Measurements from ENCODE around the gene PREX1.
"Not testable (repeated sequence)": the region's sequence is repeated elsewhere in the genome, so short reads cannot be mapped to it uniquely, and the experiment has no call there.

PREX1 gene

GRCh38 chr20:48814633-48815032 lies 13.2 kb downstream of the PREX1 start:
- Histone ChIP-seq H3K36me3 (ENCODE audit: control insufficient read depth, insufficient read depth, low read length) (no peaks in the 10 kb centered on the region), H3K4me3 (ENCODE audit: insufficient read depth, low read depth, low read length, poor library complexity, severe bottlenecking) (no peak overlapping the region), H3K9me3 (ENCODE audit: control insufficient read depth, low read length) (no peaks in the 10 kb centered on the region), H3K27me3 (replicated peaks; ENCODE audit: control insufficient read depth, insufficient read depth, low read length, poor library complexity, severe bottlenecking) (no peaks in the 10 kb centered on the region), H3K27ac (ENCODE audit: insufficient read depth, low read length, poor library complexity, severe bottlenecking) (no peak overlapping the region), H3K4me1 (ENCODE audit: control insufficient read depth, insufficient read depth, low read length, poor library complexity, severe bottlenecking) (peaks cover 76% of the 10 kb centered on the region)
- DNase-seq: no peak

- Histone ChIP-seq H3K27me3 (replicated peaks; ENCODE audit: control insufficient read depth, insufficient read depth, low read length, poor library complexity, severe bottlenecking) (no peaks in the 10 kb centered on the region), H3K36me3 (ENCODE audit: control insufficient read depth, insufficient read depth, low read length) (no peaks in the 10 kb centered on the region), H3K27ac (ENCODE audit: insufficient read depth, low read length, poor library complexity, severe bottlenecking) (peak overlapping the region; percentile 11), H3K4me3 (ENCODE audit: insufficient read depth, low read depth, low read length, poor library complexity, severe bottlenecking) (no peak overlapping the region), H3K9me3 (ENCODE audit: control insufficient read depth, low read length) (no peaks in the 10 kb centered on the region), H3K4me1 (ENCODE audit: control insufficient read depth, insufficient read depth, low read length, poor library complexity, severe bottlenecking) (peaks cover 76% of the 10 kb centered on the region)
- no peak for DNase-seq
Measured at GRCh38 chr20:48813930-48814546, 13.8 kb downstream of the PREX1 start.

GRCh38 chr20:48813446-48813747 lies 14.4 kb downstream of the PREX1 start:
- DNase-seq: no peak
- Histone ChIP-seq H3K9me3 (ENCODE audit: control insufficient read depth, low read length) (no peaks in the 10 kb centered on the region), H3K4me1 (ENCODE audit: control insufficient read depth, insufficient read depth, low read length, poor library complexity, severe bottlenecking) (peaks cover 72% of the 10 kb centered on the region), H3K36me3 (ENCODE audit: control insufficient read depth, insufficient read depth, low read length) (no peaks in the 10 kb centered on the region), H3K27me3 (replicated peaks; ENCODE audit: control insufficient read depth, insufficient read depth, low read length, poor library complexity, severe bottlenecking) (no peaks in the 10 kb centered on the region), H3K4me3 (ENCODE audit: insufficient read depth, low read depth, low read length, poor library complexity, severe bottlenecking) (no peak overlapping the region), H3K27ac (ENCODE audit: insufficient read depth, low read length, poor library complexity, severe bottlenecking) (peak overlapping the region; percentile 11)

GRCh38 chr20:48812600-48813445 lies 15.0 kb downstream of the PREX1 start:
- DNase-seq: no peak
- Histone ChIP-seq H3K9me3 (ENCODE audit: control insufficient read depth, low read length) (no peaks in the 10 kb centered on the region), H3K4me3 (ENCODE audit: insufficient read depth, low read depth, low read length, poor library complexity, severe bottlenecking) (no peak overlapping the region), H3K27me3 (replicated peaks; ENCODE audit: control insufficient read depth, insufficient read depth, low read length, poor library complexity, severe bottlenecking) (no peaks in the 10 kb centered on the region), H3K4me1 (ENCODE audit: control insufficient read depth, insufficient read depth, low read length, poor library complexity, severe bottlenecking) (peaks cover 66% of the 10 kb centered on the region), H3K36me3 (ENCODE audit: control insufficient read depth, insufficient read depth, low read length) (peaks cover 3% of the 10 kb centered on the region), H3K27ac (ENCODE audit: insufficient read depth, low read length, poor library complexity, severe bottlenecking) (peak overlapping the region; percentile 11)

GRCh38 chr20:48812114-48812513 lies 15.7 kb downstream of the PREX1 start:
- H3K4me3 ChIP-seq (ENCODE audit: insufficient read depth, low read depth, low read length, poor library complexity, severe bottlenecking); DNase-seq; H3K9me3 ChIP-seq (ENCODE audit: control insufficient read depth, low read length); H3K36me3 ChIP-seq (ENCODE audit: control insufficient read depth, insufficient read depth, low read length); H3K27ac ChIP-seq (ENCODE audit: insufficient read depth, low read length, poor library complexity, severe bottlenecking); H3K27me3 ChIP-seq (replicated peaks; ENCODE audit: control insufficient read depth, insufficient read depth, low read length, poor library complexity, severe bottlenecking): not testable (repeated sequence)
- H3K4me1 ChIP-seq (ENCODE audit: control insufficient read depth, insufficient read depth, low read length, poor library complexity, severe bottlenecking): peaks cover 60% of the 10 kb centered on the region

- peaks cover 17% of the 10 kb centered on the region for H3K36me3 ChIP-seq (ENCODE audit: control insufficient read depth, insufficient read depth, low read length)
- H3K9me3 ChIP-seq (ENCODE audit: control insufficient read depth, low read length): no peaks in the 10 kb centered on the region
- peaks cover 50% of the 10 kb centered on the region for H3K4me1 ChIP-seq (ENCODE audit: control insufficient read depth, insufficient read depth, low read length, poor library complexity, severe bottlenecking)
- no peak for DNase-seq
- H3K27me3 ChIP-seq (replicated peaks; ENCODE audit: control insufficient read depth, insufficient read depth, low read length, poor library complexity, severe bottlenecking): no peaks in the 10 kb centered on the region
- peak overlapping the region; percentile 34 for H3K27ac ChIP-seq (ENCODE audit: insufficient read depth, low read length, poor library complexity, severe bottlenecking)
- H3K4me3 ChIP-seq (ENCODE audit: insufficient read depth, low read depth, low read length, poor library complexity, severe bottlenecking): peak overlapping the region; percentile 6
Measured at GRCh38 chr20:48809673-48810072, 18.1 kb downstream of the PREX1 start.

- Histone ChIP-seq H3K27me3 (replicated peaks; ENCODE audit: control insufficient read depth, insufficient read depth, low read length, poor library complexity, severe bottlenecking) (no peaks in the 10 kb centered on the region), H3K36me3 (ENCODE audit: control insufficient read depth, insufficient read depth, low read length) (peaks cover 22% of the 10 kb centered on the region), H3K4me1 (ENCODE audit: control insufficient read depth, insufficient read depth, low read length, poor library complexity, severe bottlenecking) (peaks cover 39% of the 10 kb centered on the region), H3K27ac (ENCODE audit: insufficient read depth, low read length, poor library complexity, severe bottlenecking) (no peak overlapping the region), H3K9me3 (ENCODE audit: control insufficient read depth, low read length) (no peaks in the 10 kb centered on the region), H3K4me3 (ENCODE audit: insufficient read depth, low read depth, low read length, poor library complexity, severe bottlenecking) (no peak overlapping the region)
- DNase-seq: no peak
Measured at GRCh38 chr20:48808382-48809034, 19.3 kb downstream of the PREX1 start.

GRCh38 chr20:48807586-48808381 lies 20.0 kb downstream of the PREX1 start:
- DNase-seq: no peak
- Histone ChIP-seq H3K4me1 (ENCODE audit: control insufficient read depth, insufficient read depth, low read length, poor library complexity, severe bottlenecking) (peaks cover 35% of the 10 kb centered on the region), H3K36me3 (ENCODE audit: control insufficient read depth, insufficient read depth, low read length) (peaks cover 22% of the 10 kb centered on the region), H3K27me3 (replicated peaks; ENCODE audit: control insufficient read depth, insufficient read depth, low read length, poor library complexity, severe bottlenecking) (no peaks in the 10 kb centered on the region), H3K4me3 (ENCODE audit: insufficient read depth, low read depth, low read length, poor library complexity, severe bottlenecking) (no peak overlapping the region), H3K27ac (ENCODE audit: insufficient read depth, low read length, poor library complexity, severe bottlenecking) (no peak overlapping the region), H3K9me3 (ENCODE audit: control insufficient read depth, low read length) (no peaks in the 10 kb centered on the region)

GRCh38 chr20:48807051-48807450 lies 20.7 kb downstream of the PREX1 start:
- H3K9me3 ChIP-seq (ENCODE audit: control insufficient read depth, low read length): no peaks in the 10 kb centered on the region
- H3K27me3 ChIP-seq (replicated peaks; ENCODE audit: control insufficient read depth, insufficient read depth, low read length, poor library complexity, severe bottlenecking): no peaks in the 10 kb centered on the region
- peaks cover 35% of the 10 kb centered on the region for H3K4me1 ChIP-seq (ENCODE audit: control insufficient read depth, insufficient read depth, low read length, poor library complexity, severe bottlenecking)
- H3K36me3 ChIP-seq (ENCODE audit: control insufficient read depth, insufficient read depth, low read length): peaks cover 22% of the 10 kb centered on the region
- no peak overlapping the region for H3K4me3 ChIP-seq (ENCODE audit: insufficient read depth, low read depth, low read length, poor library complexity, severe bottlenecking)
- H3K27ac ChIP-seq (ENCODE audit: insufficient read depth, low read length, poor library complexity, severe bottlenecking): no peak overlapping the region
- DNase-seq: no peak
